CD4-positive, alpha-beta T cell treated with Interleukin-1 beta for 1 hour (primary cell): ENCODE measurements around the gene HUS1.

Experiments used
- DNase-seq, 2 donors: peaks; one replicate each; pipeline ENCODE4 v3.0.0-alpha.2; 2020 to 2022

HUS1 gene

GRCh38 chr7:47978790-47979144, 648 bp downstream of the HUS1 start:
- DNase-seq, result no peak

- DNase-seq, result no peak
Measured at GRCh38 chr7:47973739-47974138, 5.7 kb downstream of the HUS1 start.

GRCh38 chr7:47970761-47971160, 8.7 kb downstream of the HUS1 start:
- DNase-seq, result no peak

- DNase-seq, result peak; percentile 45 to 49
Measured at GRCh38 chr7:47968847-47969774, 10.3 kb downstream of the HUS1 start.

- no peak for DNase-seq
Measured at GRCh38 chr7:47967708-47968107, 11.7 kb downstream of the HUS1 start.

GRCh38 chr7:47967123-47967522, 12.3 kb downstream of the HUS1 start:
- DNase-seq, result no peak

GRCh38 chr7:47965456-47965855, 14.0 kb downstream of the HUS1 start:
- DNase-seq, result no peak

GRCh38 chr7:47962262-47962661, 17.2 kb downstream of the HUS1 start:
- no peak for DNase-seq

- no peak for DNase-seq
Measured at GRCh38 chr7:47957156-47957555, 22.3 kb downstream of the HUS1 start.

GRCh38 chr7:47956220-47956619, 23.2 kb downstream of the HUS1 start:
- DNase-seq, result no peak

GRCh38 chr7:47954231-47954911, 25.0 kb downstream of the HUS1 start:
- DNase-seq, result no peak

GRCh38 chr7:47953822-47954221, 25.6 kb downstream of the HUS1 start:
- no peak for DNase-seq

GRCh38 chr7:47952224-47952623, 27.2 kb downstream of the HUS1 start:
- no peak for DNase-seq

- no peak for DNase-seq
Measured at GRCh38 chr7:47951374-47951773, 28.0 kb downstream of the HUS1 start.

- no peak for DNase-seq
Measured at GRCh38 chr7:47950714-47951113, 28.7 kb downstream of the HUS1 start.

GRCh38 chr7:47949703-47950102, 29.7 kb downstream of the HUS1 start:
- no peak for DNase-seq

GRCh38 chr7:47948141-47948790, 31.1 kb downstream of the HUS1 start, which contains the start of gene PKD1L1:
Gene PKD1L1, minus strand, starts transcription at chr7:47948466. Its CDS starts 26 bp downstream, at chr7:47948440.
- DNase-seq, result no peak

GRCh38 chr7:47947355-47947749, 32.1 kb downstream of the HUS1 start:
- no peak for DNase-seq

GRCh38 chr7:47946581-47947354, 32.6 kb downstream of the HUS1 start:
- DNase-seq, result no peak

- peak; percentile 52 to 68 for DNase-seq
Measured at GRCh38 chr7:47945261-47946015, 34.0 kb downstream of the HUS1 start.

GRCh38 chr7:47944536-47945260, 34.7 kb downstream of the HUS1 start:
- DNase-seq, result no peak
